Activated CD8-positive, alpha-beta memory T cell treated with anti-CD3 and anti-CD28 coated beads, Interleukin-2, amount 10 ng/mL, durations not matched to agents 7 days and 5 days (primary cell): ENCODE results near the gene FAM107A. TPM values are rescaled to one million over a fixed set of nuclear protein-coding genes. Genes with fewer than 3 reads are reported as not detected.

ENCODE experiments used
- ATAC-seq: fragments of 150-1000 bp; cut with Tn5 transposase; one replicate; pipeline ENCODE4 v1.10.0; 2021; ENCODE audit warnings: moderate library complexity
- CTCF ChIA-PET: fragments of 350-600 bp; sonication (Branson Sonifier 250); formaldehyde crosslinking; loops from one replicate; lab custom pipeline; 2021; ENCODE audit warnings: antibody characterized with exemption; lab: Charles Lee
- DNase-seq: peaks from one replicate; pipeline ENCODE4 v3.0.0-alpha.2; 2020
- H3K27ac Mint-ChIP-seq: one replicate; pipeline ENCODE4 v1.8.0; 2021; ENCODE audit warnings: mild to moderate bottlenecking, mixed read lengths
- H3K27me3 Mint-ChIP-seq: one replicate; pipeline ENCODE4 v1.8.0; 2021; ENCODE audit warnings: mixed read lengths
- H3K36me3 Mint-ChIP-seq: one replicate; pipeline ENCODE4 v1.8.0; 2021; ENCODE audit warnings: mild to moderate bottlenecking, mixed read lengths
- H3K4me1 Mint-ChIP-seq: one replicate; pipeline ENCODE4 v1.8.0; 2021; ENCODE audit warnings: mixed read lengths
- H3K4me3 Mint-ChIP-seq: one replicate; pipeline ENCODE4 v1.8.0; 2021; ENCODE audit warnings: mild to moderate bottlenecking, moderate library complexity, mixed read lengths
- H3K9me3 Mint-ChIP-seq: one replicate; pipeline ENCODE4 v1.8.0; 2022; ENCODE audit warnings: low read depth, mixed read lengths
- total RNA-seq, 2 experiments: library from RNA; stranded (reverse); gene quantifications; one replicate each; pipeline ENCODE4 v1.2.3, GENCODE V29; 2021

Gene FAM107A
- total RNA-seq, 2 experiments from 2014 or later = not detected

DNA sequence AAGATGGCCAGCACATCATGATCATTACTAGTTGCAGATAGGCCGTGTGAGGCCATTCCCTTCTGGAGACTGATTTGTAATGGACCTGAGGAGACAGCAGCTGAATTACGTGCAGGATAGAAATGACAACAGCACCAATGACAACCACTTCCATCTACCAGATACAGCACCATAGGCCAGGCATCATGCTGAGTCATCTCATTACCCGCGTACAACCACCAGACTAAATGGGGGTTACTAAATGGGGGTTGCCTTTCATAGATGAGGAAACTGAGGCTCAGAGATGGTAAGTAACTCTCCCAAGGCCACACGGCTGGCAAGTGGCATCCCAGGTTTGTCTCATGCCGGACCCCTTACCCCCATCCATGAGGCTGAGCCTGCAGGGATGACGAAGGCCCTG, 32.8 kb upstream of the FAM107A start:
- Mint-ChIP-seq H3K36me3 (no peaks in the 10 kb centered on the region), H3K27me3 (peaks cover 19% of the 10 kb centered on the region), H3K27ac (no peak overlapping the region), H3K9me3 (no peaks in the 10 kb centered on the region), H3K4me1 (peaks cover 34% of the 10 kb centered on the region), H3K4me3 (no peak overlapping the region)
- CTCF ChIA-PET = interaction anchor here (1.7 to 2.1 kb wide), 2 partner anchors 41 to 117 kb away, joined by 5 to 8 read pairs; partner anchors contain the start of gene KCTD6
- DNase-seq (peak; percentile 61), ATAC-seq (peak; percentile 76)

DNA sequence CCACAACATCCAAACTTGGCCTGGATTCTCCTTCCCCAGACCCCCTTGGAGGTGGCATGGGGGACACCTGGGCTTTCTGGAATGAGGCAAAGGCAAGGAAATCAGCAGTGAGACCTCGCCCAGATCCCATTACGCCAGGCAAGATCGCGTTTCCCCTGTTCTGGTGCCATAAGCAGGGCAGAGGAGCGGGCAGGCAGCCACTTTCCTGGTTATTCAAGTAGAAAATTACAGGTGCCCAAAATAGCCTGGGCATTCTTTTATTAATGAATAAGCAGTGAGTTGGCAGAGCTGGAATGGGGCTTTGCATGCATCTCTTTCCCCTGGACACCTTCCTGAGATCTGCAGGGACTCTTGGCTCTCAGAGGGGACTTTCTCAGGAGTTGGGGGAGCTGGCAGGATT, 31.5 kb upstream of the FAM107A start:
- CTCF ChIA-PET = interaction anchor here (1.3 kb wide), 1 partner anchor 22 kb away, joined by 3 read pairs; no protein-coding TSS in a partner anchor
- Mint-ChIP-seq H3K9me3 (no peaks in the 10 kb centered on the region), H3K4me3 (no peak overlapping the region), H3K4me1 (peaks cover 34% of the 10 kb centered on the region), H3K27ac (no peak overlapping the region), H3K27me3 (peaks cover 24% of the 10 kb centered on the region), H3K36me3 (no peaks in the 10 kb centered on the region)
- ATAC-seq = no peak
- no peak for DNase-seq

DNA sequence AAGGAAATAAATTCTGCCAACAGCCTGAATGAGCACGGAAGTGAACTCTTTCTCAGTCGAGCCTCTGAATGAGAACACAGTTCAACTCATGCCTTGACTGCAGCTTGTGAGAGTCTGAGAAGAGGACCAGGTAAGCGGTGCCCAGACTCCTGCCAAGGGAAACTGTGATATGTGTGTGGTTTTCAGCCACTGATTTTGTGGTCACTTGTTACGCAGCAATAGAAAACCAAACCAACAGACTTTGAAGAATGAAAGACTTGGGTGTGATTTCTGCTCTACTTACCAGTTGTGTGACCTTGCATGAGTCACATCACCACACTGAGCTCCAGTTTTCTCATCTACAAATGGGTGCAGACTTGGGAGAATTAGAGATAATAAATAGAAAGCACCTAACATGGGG, 30.6 kb upstream of the FAM107A start:
- DNase-seq (no peak), ATAC-seq (peak; percentile 52)
- peaks cover 29% of the 10 kb centered on the region for H3K27me3 Mint-ChIP-seq
- H3K36me3 Mint-ChIP-seq = no peaks in the 10 kb centered on the region
- peaks cover 34% of the 10 kb centered on the region for H3K4me1 Mint-ChIP-seq
- H3K9me3 Mint-ChIP-seq = no peaks in the 10 kb centered on the region
- no peak overlapping the region for H3K4me3 Mint-ChIP-seq
- CTCF ChIA-PET = interaction anchor here (0.6 kb wide), 1 partner anchor 390 kb away, joined by 3 read pairs; no protein-coding TSS in a partner anchor
- H3K27ac Mint-ChIP-seq = no peak overlapping the region

DNA sequence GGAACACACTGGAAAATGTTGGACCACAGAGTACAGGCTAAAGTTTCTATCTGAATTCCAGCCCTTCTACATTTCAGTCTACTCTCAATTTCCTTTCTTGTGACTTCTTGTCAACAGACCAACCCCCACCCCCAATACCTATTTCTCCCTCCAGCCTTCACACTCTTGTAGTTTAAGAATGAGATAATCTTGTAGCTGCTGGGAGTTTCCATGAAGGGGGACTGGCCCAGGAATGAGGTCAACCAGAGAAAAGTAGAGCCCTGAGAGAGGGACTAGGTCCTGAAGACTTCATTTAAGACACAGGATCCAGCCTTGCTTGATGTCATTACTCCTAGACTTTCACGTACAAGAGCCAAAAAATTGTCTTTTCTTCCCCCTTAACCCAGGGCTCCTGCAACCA, 29.5 kb upstream of the FAM107A start:
- no peaks in the 10 kb centered on the region for H3K9me3 Mint-ChIP-seq
- H3K27ac Mint-ChIP-seq = no peak overlapping the region
- DNase-seq = no peak
- H3K27me3 Mint-ChIP-seq = peaks cover 32% of the 10 kb centered on the region
- no peaks in the 10 kb centered on the region for H3K36me3 Mint-ChIP-seq
- H3K4me3 Mint-ChIP-seq = no peak overlapping the region
- ATAC-seq = no peak
- H3K4me1 Mint-ChIP-seq = peaks cover 31% of the 10 kb centered on the region
- CTCF ChIA-PET = interaction anchor here (0.7 kb wide), 1 partner anchor 23 kb away, joined by 3 read pairs; no protein-coding TSS in a partner anchor

DNA sequence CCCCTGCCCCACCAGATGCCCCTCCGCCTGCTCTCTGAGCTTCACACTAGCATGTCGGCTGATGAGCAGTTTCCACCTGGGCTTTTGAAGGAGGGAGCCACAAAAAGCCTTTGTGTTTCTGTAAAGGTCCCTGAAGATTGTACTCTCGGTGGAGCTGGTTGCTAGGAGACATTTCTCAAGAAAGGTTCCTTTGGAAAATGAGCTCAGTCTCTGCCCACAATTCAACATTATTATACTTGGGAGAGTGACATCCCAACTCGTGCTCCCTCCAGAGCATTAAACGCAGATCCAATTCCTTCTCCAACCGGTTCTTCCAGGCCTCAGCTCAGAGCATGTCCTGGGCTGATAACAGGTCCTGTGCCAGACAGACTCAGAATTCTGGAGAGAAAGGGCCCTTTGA, 26.8 kb upstream of the FAM107A start:
- H3K27ac Mint-ChIP-seq = no peak overlapping the region
- H3K9me3 Mint-ChIP-seq = no peaks in the 10 kb centered on the region
- ATAC-seq (no peak), DNase-seq (no peak)
- no peaks in the 10 kb centered on the region for H3K36me3 Mint-ChIP-seq
- H3K4me1 Mint-ChIP-seq = peaks cover 14% of the 10 kb centered on the region
- peaks cover 42% of the 10 kb centered on the region for H3K27me3 Mint-ChIP-seq
- no peak overlapping the region for H3K4me3 Mint-ChIP-seq
- CTCF ChIA-PET = interaction anchor here (0.6 to 1.2 kb wide), 2 partner anchors 26 to 36 kb away, joined by 3 read pairs; no protein-coding TSS in a partner anchor

DNA sequence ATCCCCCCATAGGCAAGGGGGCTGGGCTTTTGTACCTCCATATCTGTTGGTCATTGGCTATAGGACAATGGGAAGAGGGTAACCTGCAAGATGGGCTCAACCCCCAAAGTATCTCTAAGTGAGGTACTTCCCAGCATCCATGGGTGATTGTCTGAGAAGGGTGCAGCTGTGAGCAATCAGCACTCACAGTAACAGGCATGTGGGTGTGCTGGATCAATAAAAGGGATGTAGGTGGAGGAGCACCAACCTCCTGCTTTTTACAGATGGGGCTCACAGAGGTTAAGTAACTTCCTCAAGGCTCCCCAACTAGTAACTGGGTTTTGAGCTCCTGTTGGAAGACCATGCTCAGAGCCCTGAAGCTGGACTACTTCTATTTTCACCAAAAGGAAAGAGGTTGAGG, 26.4 kb upstream of the FAM107A start:
- CTCF ChIA-PET = interaction anchor here (0.6 to 1.2 kb wide), 2 partner anchors 27 to 35 kb away, joined by 3 read pairs; no protein-coding TSS in a partner anchor
- H3K4me3 Mint-ChIP-seq = no peak overlapping the region
- ATAC-seq = no peak

DNA sequence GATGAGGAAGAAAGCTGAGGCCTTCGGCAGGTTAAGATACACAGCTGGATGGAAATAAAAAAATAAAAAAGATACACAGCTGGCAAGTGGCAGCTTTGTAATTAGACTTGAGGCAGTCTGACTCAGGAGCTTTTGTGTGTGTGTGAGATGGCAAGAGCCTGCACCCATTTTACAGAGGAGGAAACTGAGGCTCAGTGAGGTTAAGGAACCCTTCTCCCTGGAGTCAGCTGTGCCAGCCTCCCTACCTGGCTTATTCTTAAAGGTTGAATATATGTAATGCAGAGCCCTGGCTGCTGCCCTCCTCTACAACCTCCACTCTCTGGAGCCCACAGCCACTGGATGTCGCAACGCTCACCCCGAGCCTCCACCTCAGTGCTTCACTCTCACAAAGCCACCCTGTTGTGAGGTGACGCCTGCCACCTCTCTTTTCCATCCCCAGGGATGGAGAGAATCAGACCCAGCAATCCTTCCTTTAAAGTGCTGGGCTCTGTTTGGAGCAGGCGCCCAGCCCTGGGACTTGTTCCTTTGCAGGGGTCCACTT, 20.6 kb upstream of the FAM107A start:
- Mint-ChIP-seq H3K27me3 (peaks cover 22% of the 10 kb centered on the region), H3K4me1 (no peaks in the 10 kb centered on the region), H3K4me3 (no peak overlapping the region), H3K9me3 (no peaks in the 10 kb centered on the region), H3K36me3 (no peaks in the 10 kb centered on the region), H3K27ac (no peak overlapping the region)
- CTCF ChIA-PET = interaction anchor here (0.6 to 1.4 kb wide), 2 partner anchors 28 to 32 kb away, joined by 3 to 4 read pairs; no protein-coding TSS in a partner anchor
- ATAC-seq (no peak), DNase-seq (no peak)

More for the DNA sequence above, 26.4 kb upstream of the FAM107A start:
- Mint-ChIP-seq H3K36me3 (no peaks in the 10 kb centered on the region), H3K27ac (no peak overlapping the region), H3K4me1 (peaks cover 14% of the 10 kb centered on the region), H3K9me3 (no peaks in the 10 kb centered on the region), H3K27me3 (peaks cover 42% of the 10 kb centered on the region)
- DNase-seq = no peak

DNA sequence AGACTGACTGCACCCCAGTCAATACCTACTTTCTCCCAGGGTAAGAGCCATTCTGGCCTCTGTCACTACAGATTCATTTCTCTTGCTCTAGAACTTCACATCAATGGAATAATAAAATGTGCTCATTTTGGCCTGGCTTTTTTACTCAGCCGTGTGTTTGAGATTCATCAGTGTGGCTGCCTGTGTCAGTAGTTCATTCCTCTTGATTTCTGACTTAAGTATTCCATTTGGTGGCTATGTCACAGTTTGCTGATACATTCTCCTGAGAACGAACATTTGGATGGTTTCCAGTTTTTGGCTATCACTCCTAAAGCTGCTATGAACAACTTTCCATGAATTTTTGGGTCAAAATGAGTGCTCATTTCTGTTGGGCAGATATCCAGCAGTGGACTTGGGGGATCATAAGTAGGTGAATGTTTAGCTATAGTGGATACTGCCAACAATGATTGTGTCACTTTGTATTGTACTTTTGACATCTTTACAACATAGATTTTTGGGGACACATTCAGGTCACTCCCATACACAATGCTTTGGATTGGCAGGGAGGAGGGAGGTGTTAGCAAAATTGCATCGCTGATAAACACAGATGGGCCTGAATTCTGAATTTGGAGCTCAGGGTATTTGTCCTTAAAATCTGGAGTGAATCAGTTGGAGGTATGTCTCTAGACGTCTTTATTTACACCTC, 19.8 kb upstream of the FAM107A start:
- no peak for ATAC-seq
- H3K4me3 Mint-ChIP-seq = no peak overlapping the region
- peaks cover 16% of the 10 kb centered on the region for H3K27me3 Mint-ChIP-seq
- DNase-seq = no peak
- no peaks in the 10 kb centered on the region for H3K36me3 Mint-ChIP-seq
- H3K27ac Mint-ChIP-seq = no peak overlapping the region
- H3K9me3 Mint-ChIP-seq = no peaks in the 10 kb centered on the region
- CTCF ChIA-PET = interaction anchor here (1.4 kb wide), 1 partner anchor 33 kb away, joined by 4 read pairs; no protein-coding TSS in a partner anchor
- no peaks in the 10 kb centered on the region for H3K4me1 Mint-ChIP-seq

DNA sequence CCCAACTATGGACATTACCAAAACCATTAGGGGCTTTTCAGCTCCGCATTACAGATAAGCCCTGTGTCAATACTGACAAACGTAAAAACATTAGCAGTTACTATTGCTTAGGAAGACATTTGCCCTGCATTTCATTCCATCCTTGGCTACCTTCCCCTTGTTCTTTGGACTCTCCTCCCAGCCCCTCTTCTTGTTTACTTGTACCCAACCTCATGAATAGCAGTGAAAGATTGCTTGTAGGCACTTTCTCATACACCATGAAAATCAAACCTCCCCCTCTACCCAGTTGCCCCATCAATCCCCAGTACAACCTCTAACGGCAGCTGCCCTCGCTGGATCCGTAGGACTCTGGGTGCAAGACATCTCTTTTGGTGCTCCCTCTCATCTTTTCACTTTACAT, 16.9 kb upstream of the FAM107A start:
- ATAC-seq = no peak
- H3K36me3 Mint-ChIP-seq = no peaks in the 10 kb centered on the region
- H3K4me3 Mint-ChIP-seq = no peak overlapping the region
- DNase-seq = no peak
- no peaks in the 10 kb centered on the region for H3K9me3 Mint-ChIP-seq
- H3K27ac Mint-ChIP-seq = no peak overlapping the region
- H3K27me3 Mint-ChIP-seq = peaks cover 6% of the 10 kb centered on the region
- no peaks in the 10 kb centered on the region for H3K4me1 Mint-ChIP-seq
- CTCF ChIA-PET = no interaction called here

DNA sequence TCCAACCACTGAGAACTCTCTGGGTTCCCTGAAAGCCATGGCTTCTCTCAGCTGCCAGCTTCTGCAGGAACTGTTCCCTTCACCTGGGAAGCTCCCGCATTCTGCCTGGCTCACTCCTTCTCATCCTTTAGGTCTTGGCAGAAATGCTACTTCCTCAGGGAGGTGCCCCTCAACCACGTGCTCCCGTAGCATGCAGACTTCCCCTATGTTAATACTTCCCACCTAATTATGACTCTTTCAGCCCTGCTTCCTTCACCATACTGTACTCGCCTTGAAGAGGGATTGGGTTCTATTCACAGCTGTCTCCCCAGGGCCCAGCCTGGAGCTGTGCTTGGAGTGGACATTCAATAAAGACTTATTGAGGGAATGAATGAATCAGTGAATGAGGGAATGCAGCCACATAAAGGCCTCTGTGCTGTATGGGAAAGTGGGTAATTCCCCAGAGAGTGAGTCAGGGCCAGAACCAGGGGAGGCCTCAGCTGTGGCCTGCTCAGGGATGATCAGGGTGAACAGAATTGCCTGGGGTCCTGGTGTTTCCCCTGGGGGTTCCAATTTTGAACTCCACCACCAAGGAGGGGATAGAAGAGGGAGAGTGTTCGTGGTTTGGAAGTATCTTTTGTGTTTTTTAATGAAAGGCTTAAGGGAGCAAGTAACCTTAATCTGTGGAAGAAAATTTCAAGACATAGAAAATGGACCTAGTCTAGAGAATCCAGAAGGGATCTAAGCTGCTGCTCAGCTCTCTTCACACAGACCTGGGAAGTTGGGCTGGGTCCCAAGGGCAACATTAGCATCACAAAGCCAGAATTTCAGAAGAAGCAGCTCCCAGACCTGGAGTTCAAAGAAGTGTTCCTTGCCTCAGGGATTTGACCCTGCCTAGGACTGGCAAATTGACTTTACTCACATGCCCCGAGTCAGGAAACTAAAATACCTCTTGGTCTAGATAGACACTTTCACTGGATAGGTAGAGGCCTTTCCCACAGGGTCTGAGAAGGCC, 14.6 kb upstream of the FAM107A start:
- no peaks in the 10 kb centered on the region for H3K9me3 Mint-ChIP-seq
- no peaks in the 10 kb centered on the region for H3K4me1 Mint-ChIP-seq
- ATAC-seq (no peak), DNase-seq (no peak)
- no peak overlapping the region for H3K27ac Mint-ChIP-seq
- H3K27me3 Mint-ChIP-seq = peaks cover 23% of the 10 kb centered on the region
- no peaks in the 10 kb centered on the region for H3K36me3 Mint-ChIP-seq
- H3K4me3 Mint-ChIP-seq = no peak overlapping the region
- CTCF ChIA-PET = no interaction called here

DNA sequence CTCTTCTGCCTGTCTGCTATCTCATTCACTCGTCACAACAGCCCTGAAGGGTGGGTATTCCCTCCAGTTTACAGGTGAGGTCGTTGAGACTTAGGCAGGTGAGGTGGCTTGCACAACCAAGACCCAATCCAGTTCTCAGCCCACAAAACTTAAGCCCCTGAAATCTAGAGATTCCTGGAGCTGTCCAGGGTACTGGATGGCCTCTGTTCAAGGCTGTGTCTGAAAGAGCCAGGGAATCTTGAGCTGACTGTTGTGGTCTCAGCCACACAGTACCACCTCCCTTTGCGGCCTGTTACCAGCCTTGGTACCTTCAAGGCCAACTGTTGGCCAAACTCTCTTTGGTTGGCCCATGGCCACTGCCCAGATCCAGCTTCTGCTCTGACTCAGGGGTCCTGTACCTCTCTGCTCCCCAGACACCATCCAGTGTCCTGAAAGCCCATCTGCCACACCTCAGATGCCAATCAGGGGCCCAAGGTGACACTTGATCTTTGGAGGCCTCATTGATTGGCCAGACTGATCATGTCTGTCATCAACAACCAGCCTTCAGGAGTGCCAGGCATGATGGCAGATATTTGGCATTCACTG, 10.9 kb upstream of the FAM107A start:
- Mint-ChIP-seq H3K36me3 (peaks cover 4% of the 10 kb centered on the region), H3K9me3 (peaks cover 2% of the 10 kb centered on the region), H3K4me3 (no peak overlapping the region), H3K27ac (no peak overlapping the region), H3K4me1 (peaks cover 11% of the 10 kb centered on the region), H3K27me3 (peaks cover 52% of the 10 kb centered on the region)
- ATAC-seq (no peak), DNase-seq (no peak)
- CTCF ChIA-PET = interaction anchor here (1.1 kb wide), 1 partner anchor 42 kb away, joined by 3 read pairs; no protein-coding TSS in a partner anchor

DNA sequence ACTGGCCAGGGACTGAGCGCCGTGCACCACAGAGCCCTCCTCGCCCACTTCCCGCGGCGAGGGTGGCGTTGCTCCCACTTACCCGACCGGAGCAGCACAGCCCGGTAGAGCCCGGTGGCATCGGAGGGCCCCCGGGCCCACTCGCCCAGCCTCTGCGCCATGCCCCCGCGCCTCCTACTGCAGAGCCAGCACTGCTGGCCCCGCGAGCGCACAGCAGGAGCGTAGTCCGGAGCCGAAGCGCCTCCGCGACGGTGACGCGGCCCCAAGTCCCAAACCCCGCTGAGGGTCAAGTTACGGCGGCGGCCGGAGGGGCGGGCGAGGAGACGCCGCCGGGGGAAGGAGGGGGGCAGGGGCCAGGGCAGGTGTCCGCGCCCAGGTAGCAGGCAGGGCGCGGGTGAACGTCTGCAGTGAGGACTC, 9.6 kb upstream of the FAM107A start:
- peaks cover 2% of the 10 kb centered on the region for H3K9me3 Mint-ChIP-seq
- H3K36me3 Mint-ChIP-seq = peaks cover 4% of the 10 kb centered on the region
- DNase-seq (no peak), ATAC-seq (no peak)
- H3K4me1 Mint-ChIP-seq = peaks cover 11% of the 10 kb centered on the region
- H3K27me3 Mint-ChIP-seq = peaks cover 54% of the 10 kb centered on the region
- H3K27ac Mint-ChIP-seq = no peak overlapping the region
- CTCF ChIA-PET = no interaction called here
- no peak overlapping the region for H3K4me3 Mint-ChIP-seq
